T47D (cell line): ENCODE results near the gene ABI3BP.

Experiments used
- DNase-seq, 2 experiments: peaks; one replicate each; pipeline versions ENCODE4 v3.0.0 to v3.0.0-alpha.2; 2011 to 2012; ENCODE audit warnings: low read depth in 1 of 2, low spot score in 1 of 2
- JUND ChIP-seq: IDR thresholded peaks from 2 replicates; pipeline ENCODE4 v1.6.1; 2012; ENCODE audit warnings: low read depth
- in situ Hi-C: cut with HindIII; loops from 2 replicates; pipeline ENCODE4 v1.10.0; 2016; ENCODE audit warnings: low sequenced_read_pairs, low pct_unique_long_range_greater_than_20kb

ABI3BP gene

GRCh38 chr3:100702980-100703345 lies 290.3 kb downstream of the ABI3BP start:
- TF ChIP-seq JUND: no peak
- no peak for DNase-seq
- in situ Hi-C loops: no loop called here

- DNase-seq: no peak
- in situ Hi-C loops: no loop called here
- TF ChIP-seq JUND: no peak
Observed at GRCh38 chr3:100702082-100702979, 290.9 kb downstream of the ABI3BP start.

- TF ChIP-seq JUND: no peak
- in situ Hi-C loops: no loop called here
- DNase-seq: no peak
Observed at GRCh38 chr3:100700708-100701107, 292.5 kb downstream of the ABI3BP start.
